ENCODE measurements around the gene SH2D3C. TPM values are rescaled to one million over a fixed set of nuclear protein-coding genes. Genes with fewer than 3 reads are reported as not detected.

The SH2D3C gene
- total RNA-seq, 2 donors from 2014 or later = 11.5 to 16.5 TPM

GRCh38 chr9:127722055-127722745 lies 56.3 kb downstream of the SH2D3C start:
- Histone ChIP-seq H3K9me3 (no peaks in the 10 kb centered on the region), H3K27ac (no peak overlapping the region), H3K36me3 (no peaks in the 10 kb centered on the region), H3K27me3 (no peaks in the 10 kb centered on the region), H3K4me3 (no peak overlapping the region), H3K4me1 (peaks cover 0 to 13% of the 10 kb centered on the region in 2 donors)
- TF ChIP-seq CTCF (IDR thresholded peaks at IDR 0.05) = no peak
- no peak for DNase-seq (ENCODE audit: low spot score)

- H3K4me1 ChIP-seq = peaks cover 0 to 14% of the 10 kb centered on the region in 2 donors
- H3K27ac ChIP-seq = no peak overlapping the region
- H3K9me3 ChIP-seq = no peaks in the 10 kb centered on the region
- H3K27me3 ChIP-seq = no peaks in the 10 kb centered on the region
- no peak overlapping the region for H3K4me3 ChIP-seq
- TF ChIP-seq CTCF (IDR thresholded peaks at IDR 0.05) = no peak
- H3K36me3 ChIP-seq = no peaks in the 10 kb centered on the region
- no peak for DNase-seq (ENCODE audit: low spot score)
Observed at GRCh38 chr9:127721391-127721821, 57.1 kb downstream of the SH2D3C start.

GRCh38 chr9:127720865-127721227 lies 57.6 kb downstream of the SH2D3C start:
- H3K4me3 ChIP-seq = no peak overlapping the region
- TF ChIP-seq CTCF (IDR thresholded peaks at IDR 0.05) = no peak
- DNase-seq (ENCODE audit: low spot score) = no peak
- no peaks in the 10 kb centered on the region for H3K36me3 ChIP-seq
- H3K27ac ChIP-seq = no peak overlapping the region
- no peaks in the 10 kb centered on the region for H3K27me3 ChIP-seq
- no peaks in the 10 kb centered on the region for H3K9me3 ChIP-seq
- H3K4me1 ChIP-seq = peaks cover 0 to 19% of the 10 kb centered on the region in 2 donors

GRCh38 chr9:127720031-127720864 lies 58.2 kb downstream of the SH2D3C start:
- no peaks in the 10 kb centered on the region for H3K9me3 ChIP-seq
- no peak overlapping the region for H3K27ac ChIP-seq
- no peak for TF ChIP-seq CTCF (IDR thresholded peaks at IDR 0.05)
- H3K4me1 ChIP-seq = peaks cover 0 to 19% of the 10 kb centered on the region in 2 donors
- no peaks in the 10 kb centered on the region for H3K36me3 ChIP-seq
- H3K27me3 ChIP-seq = no peaks in the 10 kb centered on the region
- H3K4me3 ChIP-seq = no peak overlapping the region
- DNase-seq (ENCODE audit: low spot score) = no peak

GRCh38 chr9:127717766-127718165 lies 60.7 kb downstream of the SH2D3C start:
- no peak for DNase-seq (ENCODE audit: low spot score)
- H3K27ac ChIP-seq = no peak overlapping the region

More at GRCh38 chr9:127717766-127718165, 60.7 kb downstream of the SH2D3C start:
- no peak overlapping the region for H3K4me3 ChIP-seq
- no peaks in the 10 kb centered on the region for H3K9me3 ChIP-seq
- H3K27me3 ChIP-seq = no peaks in the 10 kb centered on the region
- no peak for TF ChIP-seq CTCF (IDR thresholded peaks at IDR 0.05)
- no peaks in the 10 kb centered on the region for H3K36me3 ChIP-seq
- peaks cover 0 to 19% of the 10 kb centered on the region in 2 donors for H3K4me1 ChIP-seq
